Nephron (organoid): ENCODE data around the gene ZNF783.
A peak's percentile ranks its signal among the peaks of the same experiment; 100 is the strongest.
"Not testable (repeated sequence)": the region's sequence is repeated elsewhere in the genome, so short reads cannot be mapped to it uniquely, and the experiment has no call there.

Experiments used
- H3K27ac Mint-ChIP-seq, 3 experiments: 2 replicates each; pipeline ENCODE4 v1.8.0; 2020; ENCODE audit warnings: mixed read lengths in 3 of 3, mild to moderate bottlenecking in 2 of 3, moderate library complexity in 1 of 3
- H3K27me3 Mint-ChIP-seq: 2 replicates; pipeline ENCODE4 v1.8.0; 2021; ENCODE audit warnings: low read depth, mild to moderate bottlenecking, moderate library complexity, mixed read lengths
- H3K36me3 Mint-ChIP-seq: 2 replicates; pipeline ENCODE4 v1.8.0; 2020; ENCODE audit warnings: low read depth, mixed read lengths
- H3K4me1 Mint-ChIP-seq: 2 replicates; pipeline ENCODE4 v1.8.0; 2020; ENCODE audit warnings: mixed read lengths
- H3K4me3 Mint-ChIP-seq, 3 experiments: 2 replicates each; pipeline ENCODE4 v1.8.0; 2020; ENCODE audit warnings: mild to moderate bottlenecking in 3 of 3, mixed read lengths in 3 of 3, moderate library complexity in 2 of 3
- H3K9me3 Mint-ChIP-seq: 2 replicates; pipeline ENCODE4 v1.8.0; 2020; ENCODE audit warnings: mixed read lengths
- TF ChIP-seq, protein P1 (sequence below), 3 experiments: fragments of 200-600 bp; sonication (generic); IDR thresholded peaks; one replicate each; pipeline ENCODE4 v1.5.0; 2021; ENCODE audit warnings: antibody characterized with exemption in 3 of 3; ENCODE audit not compliant: unreplicated experiment in 3 of 3

ZNF783 gene

DNA sequence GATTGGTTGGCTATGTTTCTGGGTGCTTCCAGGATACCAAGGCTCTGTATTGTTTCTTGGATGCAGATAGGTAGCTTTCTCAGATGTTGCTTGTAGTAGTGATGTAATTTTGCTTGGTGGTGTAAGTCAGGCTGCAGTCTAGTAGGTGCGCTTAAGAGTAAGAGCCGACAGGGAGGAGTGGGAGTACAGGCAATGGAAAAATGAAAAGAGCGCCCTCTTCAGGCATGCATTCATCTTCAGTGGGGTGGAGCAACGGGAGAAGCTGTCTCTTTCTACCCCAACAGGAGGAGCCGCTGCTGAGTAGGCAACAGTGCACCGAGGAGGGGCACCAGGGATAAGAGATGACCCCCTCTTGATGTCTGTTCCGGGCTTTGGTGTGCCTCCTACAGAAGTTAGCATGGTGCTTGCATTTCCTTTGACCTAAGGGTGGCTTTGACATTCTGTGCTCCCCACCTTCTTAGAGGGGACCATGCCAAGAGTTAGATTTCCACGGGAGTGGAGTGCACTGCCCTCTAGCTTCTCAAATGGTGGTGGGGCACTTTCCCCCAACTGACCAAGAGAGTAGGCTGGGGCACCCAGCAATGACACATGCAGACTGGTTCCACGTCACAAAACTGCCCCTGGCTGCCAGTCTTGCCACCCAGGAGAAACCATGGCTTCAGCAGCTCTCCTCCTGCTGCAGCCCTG is 56.1 kb downstream of the ZNF783 start:
- H3K36me3 Mint-ChIP-seq, result no peaks in the 10 kb centered on the region
- no peak overlapping the region for H3K4me3 Mint-ChIP-seq
- peaks cover 18% of the 10 kb centered on the region for H3K27me3 Mint-ChIP-seq
- no peaks in the 10 kb centered on the region for H3K4me1 Mint-ChIP-seq
- TF ChIP-seq, protein P1, sequence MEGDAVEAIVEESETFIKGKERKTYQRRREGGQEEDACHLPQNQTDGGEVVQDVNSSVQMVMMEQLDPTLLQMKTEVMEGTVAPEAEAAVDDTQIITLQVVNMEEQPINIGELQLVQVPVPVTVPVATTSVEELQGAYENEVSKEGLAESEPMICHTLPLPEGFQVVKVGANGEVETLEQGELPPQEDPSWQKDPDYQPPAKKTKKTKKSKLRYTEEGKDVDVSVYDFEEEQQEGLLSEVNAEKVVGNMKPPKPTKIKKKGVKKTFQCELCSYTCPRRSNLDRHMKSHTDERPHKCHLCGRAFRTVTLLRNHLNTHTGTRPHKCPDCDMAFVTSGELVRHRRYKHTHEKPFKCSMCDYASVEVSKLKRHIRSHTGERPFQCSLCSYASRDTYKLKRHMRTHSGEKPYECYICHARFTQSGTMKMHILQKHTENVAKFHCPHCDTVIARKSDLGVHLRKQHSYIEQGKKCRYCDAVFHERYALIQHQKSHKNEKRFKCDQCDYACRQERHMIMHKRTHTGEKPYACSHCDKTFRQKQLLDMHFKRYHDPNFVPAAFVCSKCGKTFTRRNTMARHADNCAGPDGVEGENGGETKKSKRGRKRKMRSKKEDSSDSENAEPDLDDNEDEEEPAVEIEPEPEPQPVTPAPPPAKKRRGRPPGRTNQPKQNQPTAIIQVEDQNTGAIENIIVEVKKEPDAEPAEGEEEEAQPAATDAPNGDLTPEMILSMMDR (IDR thresholded peaks at IDR 0.05; ENCODE audit: unreplicated experiment in 3 of 3), result no peak
- H3K27ac Mint-ChIP-seq, result no peak overlapping the region
- H3K9me3 Mint-ChIP-seq, result peaks cover 24% of the 10 kb centered on the region

DNA sequence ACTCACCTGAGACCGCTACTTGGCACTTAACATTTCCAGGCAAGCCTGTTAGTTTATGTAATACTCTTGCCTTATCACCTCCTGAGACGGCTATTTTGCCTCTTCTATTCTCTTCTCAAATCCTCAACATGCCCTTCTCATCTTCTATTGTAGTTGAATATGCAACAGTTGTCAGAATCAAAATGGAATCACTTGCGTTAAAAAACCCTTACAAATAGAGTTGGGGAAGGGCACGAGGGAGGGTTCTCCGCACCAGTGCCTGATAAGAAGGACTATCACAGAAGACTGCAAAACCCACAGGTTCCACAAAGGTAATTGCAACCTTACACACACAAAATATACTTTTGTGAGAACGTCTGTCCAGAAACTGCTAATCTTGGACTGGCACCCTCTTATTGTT is 57.4 kb downstream of the ZNF783 start:
- Mint-ChIP-seq H3K36me3 (no peaks in the 10 kb centered on the region), H3K27me3 (peaks cover 18% of the 10 kb centered on the region), H3K4me3 (no peak overlapping the region), H3K27ac (no peak overlapping the region), H3K9me3 (peaks cover 18% of the 10 kb centered on the region), H3K4me1 (no peaks in the 10 kb centered on the region)
- TF ChIP-seq, protein P1 (IDR thresholded peaks at IDR 0.05; ENCODE audit: unreplicated experiment in 3 of 3), result no peak

DNA sequence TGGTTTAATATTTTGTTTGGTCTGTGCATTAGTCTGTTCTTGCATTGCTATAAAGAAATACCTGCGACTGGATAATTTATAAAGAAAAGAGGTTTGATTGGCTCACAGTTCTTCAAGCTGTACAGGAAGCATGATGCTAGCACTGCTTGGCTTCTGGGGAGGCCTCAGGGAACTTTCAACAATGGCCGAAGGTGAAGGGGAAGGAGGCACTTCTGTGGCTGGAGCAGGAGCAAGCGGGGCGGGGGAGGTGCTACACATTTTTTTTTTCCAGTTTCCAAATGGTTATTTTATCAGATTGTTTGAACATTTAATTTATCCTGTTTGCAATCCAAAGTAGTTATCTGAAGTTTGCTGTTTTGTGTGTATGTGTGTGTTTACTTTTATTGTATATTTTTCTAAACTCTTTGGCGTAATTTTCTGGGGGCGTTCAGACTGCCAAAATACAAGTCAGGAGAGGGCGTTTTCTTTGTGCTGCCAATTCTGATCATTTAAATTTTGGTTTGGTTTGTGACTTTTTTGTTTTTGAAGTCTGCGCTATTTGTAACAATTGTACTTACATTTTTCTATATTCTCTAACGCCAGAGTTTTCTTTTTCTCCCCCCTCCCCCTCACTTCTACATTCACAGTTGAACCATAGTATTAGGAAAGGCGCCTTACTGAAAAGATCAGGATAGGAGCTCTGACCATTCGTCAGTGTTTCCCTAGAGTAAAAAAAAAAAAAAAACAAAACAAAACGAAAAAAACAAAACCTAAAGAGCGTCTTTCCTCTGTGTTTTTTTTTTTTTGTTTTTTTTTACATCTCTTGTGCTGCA is 58.5 kb downstream of the ZNF783 start:
- H3K27ac Mint-ChIP-seq, result no peak overlapping the region
- TF ChIP-seq, protein P1 (IDR thresholded peaks at IDR 0.05; ENCODE audit: unreplicated experiment in 3 of 3), result no peak
- no peaks in the 10 kb centered on the region for H3K4me1 Mint-ChIP-seq
- H3K27me3 Mint-ChIP-seq, result peaks cover 15% of the 10 kb centered on the region
- H3K9me3 Mint-ChIP-seq, result peaks cover 19% of the 10 kb centered on the region
- H3K4me3 Mint-ChIP-seq, result no peak overlapping the region
- no peaks in the 10 kb centered on the region for H3K36me3 Mint-ChIP-seq

DNA sequence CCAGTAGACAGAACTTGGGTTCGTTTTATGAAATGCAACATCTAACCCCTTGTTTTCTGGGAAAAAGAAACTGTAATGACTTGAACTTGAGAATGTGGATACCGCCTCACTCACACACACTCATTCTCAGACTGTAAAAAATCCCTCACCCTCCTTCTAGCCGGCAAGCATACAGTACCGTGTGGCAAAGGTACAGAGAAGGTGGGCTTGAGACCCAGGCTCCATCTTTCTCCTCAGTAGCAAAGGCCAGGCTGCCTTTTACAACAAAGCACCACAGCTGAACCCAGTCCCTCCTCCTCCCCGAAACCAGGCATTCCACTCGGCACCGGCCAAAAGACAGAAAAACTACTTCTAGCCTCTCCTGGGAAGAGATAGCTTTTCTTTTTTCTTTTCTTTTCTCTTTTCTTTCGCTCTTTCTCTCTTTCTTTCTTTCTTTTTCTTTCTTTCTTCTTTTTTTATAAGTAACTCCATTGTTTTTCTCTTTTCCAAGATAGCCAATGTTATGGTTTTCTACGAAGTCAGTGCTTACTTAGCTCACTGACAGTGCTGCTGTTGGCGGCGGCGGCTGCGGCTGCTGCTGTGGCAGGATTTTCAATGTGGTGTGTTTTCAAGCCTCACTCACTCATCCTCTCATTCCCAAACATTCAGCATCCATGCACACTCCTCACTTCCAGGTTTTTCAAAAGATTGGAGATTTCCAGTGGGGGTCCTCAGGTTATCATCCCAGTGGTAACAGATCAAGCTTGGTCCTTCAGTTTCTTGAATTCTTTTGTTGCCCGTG is 59.3 kb downstream of the ZNF783 start:
- peaks cover 17% of the 10 kb centered on the region for H3K9me3 Mint-ChIP-seq
- H3K36me3 Mint-ChIP-seq, H3K27ac Mint-ChIP-seq, H3K4me1 Mint-ChIP-seq: not testable (repeated sequence)
- H3K27me3 Mint-ChIP-seq, result peaks cover 15% of the 10 kb centered on the region
- H3K4me3 Mint-ChIP-seq, result peak overlapping the region in 2 of 3 experiments; percentile 11 to 51

DNA sequence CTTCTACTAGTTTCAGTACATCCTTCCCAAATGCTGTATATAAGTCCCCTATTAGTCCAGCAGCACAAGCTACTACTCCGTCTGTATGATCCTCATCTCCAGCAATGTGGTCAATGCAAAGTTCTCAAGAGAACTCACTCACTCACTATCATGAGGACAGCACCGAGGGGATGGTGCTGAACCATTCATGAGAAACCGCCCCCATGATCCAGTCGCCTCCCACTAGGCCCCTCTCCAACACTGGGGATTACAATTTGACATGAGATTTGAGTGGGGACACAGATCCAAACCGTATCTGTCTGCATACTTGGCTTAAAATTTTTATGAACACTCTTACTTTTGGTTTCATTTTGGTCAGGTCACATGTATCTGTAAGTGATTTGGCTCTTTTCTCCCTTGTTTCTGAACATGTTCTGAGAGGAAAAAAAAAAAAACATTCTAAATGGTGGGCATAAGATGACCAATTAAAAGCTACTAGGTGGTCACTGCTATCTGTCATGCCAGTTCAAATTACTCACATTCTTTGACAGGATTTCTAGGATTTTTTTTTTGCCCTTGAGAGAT is 60.1 kb downstream of the ZNF783 start:
- Mint-ChIP-seq H3K9me3 (peaks cover 11% of the 10 kb centered on the region), H3K27ac (no peak overlapping the region), H3K27me3 (peaks cover 13% of the 10 kb centered on the region), H3K4me3 (no peak overlapping the region), H3K4me1 (no peaks in the 10 kb centered on the region), H3K36me3 (no peaks in the 10 kb centered on the region)
- TF ChIP-seq, protein P1 (IDR thresholded peaks at IDR 0.05; ENCODE audit: unreplicated experiment in 3 of 3), result no peak

DNA sequence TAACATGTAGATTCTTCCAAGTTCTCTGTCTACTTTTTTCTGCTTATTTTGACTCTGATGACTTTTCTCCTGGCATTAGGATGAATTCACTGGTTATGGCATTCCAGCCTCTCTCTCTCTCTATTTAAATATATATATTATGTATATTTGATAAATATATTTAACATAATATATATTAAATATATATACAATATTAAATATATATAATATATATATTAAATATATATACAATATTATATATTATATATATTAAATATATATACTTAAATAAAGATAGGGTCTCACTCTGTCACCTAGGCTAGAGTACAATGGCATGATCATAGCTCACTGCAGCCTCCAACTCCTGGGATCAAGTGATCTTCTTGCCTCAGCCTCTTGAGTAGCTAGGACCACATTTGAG is 60.7 kb downstream of the ZNF783 start:
- H3K4me1 Mint-ChIP-seq, result no peaks in the 10 kb centered on the region
- peaks cover 6% of the 10 kb centered on the region for H3K9me3 Mint-ChIP-seq
- no peaks in the 10 kb centered on the region for H3K36me3 Mint-ChIP-seq
- H3K27me3 Mint-ChIP-seq, result peaks cover 8% of the 10 kb centered on the region
- H3K4me3 Mint-ChIP-seq, result no peak overlapping the region
- H3K27ac Mint-ChIP-seq, result no peak overlapping the region
- TF ChIP-seq, protein P1 (IDR thresholded peaks at IDR 0.05; ENCODE audit: unreplicated experiment in 3 of 3), result no peak
